K562 (cell line): ENCODE measurements around the gene ZAP70. TPM values are rescaled to one million over a fixed set of nuclear protein-coding genes. Genes with fewer than 3 reads are reported as not detected.

Experiments used
- ATAC-seq: fragments of 200-7000 bp; cut with Tn5 transposase; 3 replicates; pipeline ENCODE4 v1.9.1; 2020; ENCODE audit warnings: moderate library complexity
- BruUV-seq: library from RNA; stranded (reverse); fragments of 400-500 nt; replicated peaks from 2 replicates; lab custom pipeline; 2021; lab: Mats Ljungman, UMichigan
- CTCF ChIA-PET: fragments of 300-600 bp; formaldehyde crosslinking; extraction: SDS; loops from one replicate; lab custom pipeline; 2021; ENCODE audit warnings: low intra/inter-chr PET ratio; lab: Yijun Ruan, JAX
- POLR2A ChIA-PET: fragments of 300-600, 350-650 bp; sonication (Branson Sonifier 250); formaldehyde crosslinking; extraction: SDS; loops from one replicate; lab custom pipeline; 2021; ENCODE audit warnings: antibody characterized with exemption, inconsistent platforms; lab: Yijun Ruan, JAX
- DNase-seq, 4 experiments: peaks; one replicate each; pipeline versions ENCODE4 v3.0.0 to v3.0.0-alpha.2; 2011 to 2018; ENCODE audit warnings: low spot score in 3 of 4, mixed read lengths in 3 of 4; ENCODE audit errors: extremely low read depth in 1 of 4
- FAIRE-seq: peaks from 2 replicates; lab custom pipeline; 2011; peaks lifted over from hg19 to GRCh38; lab: Jason Lieb, UNC
- H2AFZ ChIP-seq: 2 replicates; pipeline ENCODE4 v1.6.0; 2011; ENCODE audit warnings: low read depth, low read length, control low read depth, inconsistent platforms
- H3K27ac ChIP-seq: fragments of 200-600 bp; 3 replicates; pipeline ENCODE4 v1.8.0; 2011; ENCODE audit warnings: low read depth, mild to moderate bottlenecking, control low read depth, inconsistent platforms, low read length, moderate library complexity, mixed read lengths; ENCODE audit errors: extremely low read depth
- H3K27me3 ChIP-seq, 2 experiments: fragments of 300-600 bp in 1 of 2; 2 replicates in 1 of 2; 3 replicates in 1 of 2; pipeline versions ENCODE4 v1.6.0 to v1.8.0; 2011; ENCODE audit warnings: inconsistent platforms in 2 of 2, low read length in 2 of 2, mild to moderate bottlenecking in 1 of 2, mixed read lengths in 1 of 2, moderate library complexity in 1 of 2; ENCODE audit not compliant: control insufficient read depth in 2 of 2, insufficient read depth in 2 of 2
- H3K36me3 ChIP-seq: fragments of 300-600 bp; 3 replicates; pipeline ENCODE4 v1.8.0; 2011; ENCODE audit warnings: mild to moderate bottlenecking, low read length, inconsistent platforms; ENCODE audit not compliant: control insufficient read depth, insufficient read depth
- H3K4me1 ChIP-seq, 2 experiments: fragments of 200-600 bp in 1 of 2; replicated peaks in 1 of 2; 2 replicates in 1 of 2; 3 replicates in 1 of 2; pipeline versions ENCODE4 v1.5.1 to v1.8.0; 2011; ENCODE audit warnings: inconsistent platforms in 2 of 2, low read length in 2 of 2, mild to moderate bottlenecking in 1 of 2, mixed read lengths in 1 of 2, moderate library complexity in 1 of 2; ENCODE audit not compliant: control insufficient read depth in 2 of 2, insufficient read depth in 2 of 2
- H3K4me2 ChIP-seq: 2 replicates; pipeline ENCODE4 v1.6.1; 2011; ENCODE audit warnings: low read length, control low read depth, inconsistent platforms, mixed read lengths; ENCODE audit not compliant: insufficient read depth
- H3K4me3 ChIP-seq: fragments of 200-600 bp; sonication (generic), shearing (Covaris generic); 2 replicates; pipeline ENCODE4 v1.5.1; 2016; ENCODE audit warnings: control low read depth, inconsistent platforms
- H3K79me2 ChIP-seq: fragments of 200-600 bp; 3 replicates; pipeline ENCODE4 v1.8.0; 2011; ENCODE audit warnings: low read length, inconsistent platforms; ENCODE audit not compliant: control insufficient read depth, insufficient read depth
- H3K9ac ChIP-seq, 2 experiments: 2 replicates each; pipeline versions ENCODE4 v1.6.0 to v1.6.1; 2011; ENCODE audit warnings: low read depth in 2 of 2, low read length in 2 of 2, control low read depth in 1 of 2, inconsistent platforms in 1 of 2, mild to moderate bottlenecking in 1 of 2, mixed read lengths in 1 of 2; ENCODE audit not compliant: insufficient read depth in 1 of 2
- H3K9me1 ChIP-seq: one replicate; pipeline ENCODE4 v1.6.0; 2011; ENCODE audit warnings: inconsistent platforms, mild to moderate bottlenecking, low read length, moderate library complexity; ENCODE audit not compliant: control insufficient read depth, insufficient read depth
- H3K9me3 ChIP-seq: replicated peaks from 2 replicates; pipeline ENCODE4 v1.5.1; 2011; ENCODE audit warnings: low read depth, low read length, inconsistent platforms; ENCODE audit not compliant: control insufficient read depth, insufficient read depth
- H4K20me1 ChIP-seq: replicated peaks from 2 replicates; pipeline ENCODE4 v1.6.1; 2011; ENCODE audit warnings: low read length, inconsistent platforms, mixed read lengths; ENCODE audit not compliant: control insufficient read depth, insufficient read depth
- BCOR ChIP-seq: fragments of 450-650 bp; IDR thresholded peaks from 2 replicates; pipeline ENCODE4 v1.6.1; 2016
- CBX1 ChIP-seq: sonication (generic); IDR thresholded peaks from 2 replicates; pipeline ENCODE4 v1.6.1; 2016; ENCODE audit warnings: antibody characterized with exemption, low read depth, mild to moderate bottlenecking
- HLTF ChIP-seq: fragments of 450-650 bp; IDR thresholded peaks from 2 replicates; pipeline ENCODE4 v1.6.1; 2016
- KDM1A ChIP-seq, 2 experiments: fragments of 450-650 bp; IDR thresholded peaks; 2 replicates each; pipeline ENCODE4 v1.6.1; 2016; ENCODE audit warnings: mild to moderate bottlenecking in 2 of 2
- RBM25 ChIP-seq: fragments of 200-400 bp; formaldehyde crosslinking; IDR thresholded peaks from 2 replicates; pipeline ENCODE4 v1.6.1; 2018; ENCODE audit warnings: low read length, low read depth, moderate library complexity; ENCODE audit not compliant: severe bottlenecking
- RCOR1 ChIP-seq, 2 experiments: IDR thresholded peaks; 2 replicates each; pipeline ENCODE4 v1.6.1; 2012; ENCODE audit warnings: low read depth in 2 of 2, low read length in 2 of 2, borderline replicate concordance in 1 of 2, improper control_type of control experiment in 1 of 2
- SMARCA5 ChIP-seq: fragments of 450-650 bp; IDR thresholded peaks from 2 replicates; pipeline ENCODE4 v1.6.1; 2016
- TARDBP ChIP-seq: fragments of 450-650 bp; IDR thresholded peaks from 2 replicates; pipeline ENCODE4 v1.6.1; 2016
- ZFP36 ChIP-seq: fragments of 150-350 bp; IDR thresholded peaks from 2 replicates; pipeline ENCODE4 v1.6.1; 2018; ENCODE audit warnings: low read length, low read depth; ENCODE audit not compliant: partially characterized antibody
- WGBS: fragments of 100-300 bp; shearing (Covaris generic); methylation state at CpG from one replicate; pipeline ENCODE4 v1.1.6; 2016; ENCODE audit warnings: low coverage, mixed read lengths; ENCODE audit not compliant: insufficient coverage; ENCODE audit errors: missing lambda C conversion rate; 5-methylcytosine and 5-hydroxymethylcytosine counted together
- in situ Hi-C: fragments of 300-500 bp; cut with MboI; formaldehyde crosslinking; loops from 4 replicates; pipeline ENCODE4 v1.15.0; 2018; ENCODE audit warnings: inconsistent platforms, mixed read lengths
- intact Hi-C: fragments of 100-400 bp; cut with micrococcal nuclease; formaldehyde crosslinking; loops from 2 replicates; pipeline ENCODE4 v1.14.2; 2022
- polyA plus RNA-seq, 8 experiments: library from polyadenylated mRNA; depleted of rRNA in 4 of 8; stranded (reverse) in 5 of 8; unstranded in 3 of 8; fragments of >200 nt; fragmentation: Nextera tagmentation in 2 of 8; fragmentation: Illumina TruSeq in 1 of 8; extraction: Ambion mirVana in 2 of 8; extraction: Trizol in 1 of 8; gene quantifications; 2 replicates each; pipeline versions ENCODE4 v1.2.1 to v1.2.3, GENCODE V29; 2011 to 2014; ENCODE audit warnings: inconsistent platforms in 1 of 8, missing spikeins in 1 of 8
- total RNA-seq, 7 experiments: library from RNA; depleted of rRNA in 6 of 7; stranded (reverse); fragments of >200 nt in 6 of 7; fragmentation: Illumina TruSeq in 2 of 7; extraction: Trizol in 2 of 7; gene quantifications; 2 replicates each; pipeline versions ENCODE4 v1.2.1 to v1.2.3, GENCODE V29; 2011 to 2021; ENCODE audit warnings: low replicate concordance in 1 of 7

Gene ZAP70
- total and polyA plus RNA-seq, 9 of the 15 experiments (the other 6 are each of a cell fraction or from before 2014, with no cell fraction given) = 0.06 to 0.80 (median 0.21) TPM; not detected in 1

DNA sequence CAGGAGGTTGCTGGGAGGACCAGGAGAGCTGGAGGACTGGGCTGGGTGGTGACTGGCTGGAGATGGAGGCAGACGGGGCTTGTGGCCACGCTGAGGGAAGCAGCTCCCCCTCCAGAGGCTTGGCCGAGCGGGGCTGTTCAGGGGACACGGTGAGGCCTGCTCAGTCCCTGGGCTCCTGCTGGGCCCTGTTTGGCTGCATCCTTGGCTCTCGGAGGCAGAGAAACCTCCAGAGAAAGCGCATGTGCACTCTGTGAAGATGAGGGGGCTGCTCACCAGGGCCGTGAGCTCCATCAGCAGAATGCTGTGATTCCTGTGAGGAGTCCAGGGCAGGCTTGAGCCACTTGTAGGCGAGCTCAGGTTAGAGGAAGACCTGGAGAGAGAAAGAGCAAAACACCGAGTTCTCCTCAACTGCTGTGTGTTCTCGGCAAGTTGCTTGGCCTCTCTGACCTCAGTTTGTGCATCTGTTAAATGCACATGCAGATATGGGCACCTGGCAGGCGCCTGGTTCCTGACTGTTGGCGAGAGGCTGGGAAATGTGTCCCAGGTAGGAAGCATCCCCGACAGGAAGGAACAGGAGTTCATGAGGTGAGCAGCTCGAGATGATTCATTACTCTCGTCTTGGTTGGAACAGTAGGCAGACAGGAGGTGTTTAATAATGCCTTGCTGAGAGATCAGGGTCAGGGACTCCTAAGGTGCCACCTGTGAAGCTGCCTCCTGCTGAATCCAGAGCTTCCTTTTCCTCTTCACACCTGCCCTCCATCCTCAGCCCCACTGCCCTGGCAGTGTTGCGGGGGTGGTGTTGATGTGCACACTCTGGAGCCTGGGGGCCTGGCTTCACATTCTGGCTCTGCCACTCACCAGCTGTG lies 941 bp downstream of the ZAP70 start:
- WGBS = 58% methylated on average over 17 of the region's 17 CpGs
- TF ChIP-seq TARDBP (no peak), RBM25 (peak; percentile 85), RCOR1 (IDR thresholded peaks at IDR 0.05; ENCODE audit: borderline replicate concordance in 1 of 2, low read depth in 2 of 2, low read length in 2 of 2) (peak in 1 of 2 experiments; percentile 29; a peak in 1 of 4 replicates), SMARCA5 (peak; percentile 57; the same call in 1 of the 2 replicates), HLTF (no peak), BCOR (peak; percentile 83), KDM1A (IDR thresholded peaks at IDR 0.05) (peak; percentile 63 to 73; a peak in 3 of 4 replicates), CBX1 (peak; percentile 66; the same call in 1 of the 2 replicates), ZFP36 (peak; percentile 81)
- ChIA-PET POLR2A (interaction anchor here (0.6 to 1.0 kb wide), 2 partner anchors 8 to 14 kb away, joined by 3 read pairs; no protein-coding TSS in a partner anchor), CTCF (no interaction called here)
- peaks cover 0 to 10% of the 10 kb centered on the region in 2 experiments; a peak in 2 of 5 replicates for H3K27me3 ChIP-seq
- no peaks in the 10 kb centered on the region for H3K79me2 ChIP-seq
- H3K4me3 ChIP-seq = no peak overlapping the region
- no peak for DNase-seq
- H2AFZ ChIP-seq = no peak overlapping the region
- no peak for ATAC-seq
- BruUV-seq = no TSS peak
- peaks cover 4% of the 10 kb centered on the region; the same call in 1 of the 2 replicates for H4K20me1 ChIP-seq
- H3K9ac ChIP-seq = peak overlapping the region in 1 of 2 experiments; percentile 19; a peak in 2 of 4 replicates
- in situ Hi-C loops = no loop called here
- no peaks in the 10 kb centered on the region; the same call in 1 of the 2 replicates for H3K9me3 ChIP-seq
- no peaks in the 10 kb centered on the region for H3K36me3 ChIP-seq
- intact Hi-C loops = no loop called here
- H3K9me1 ChIP-seq = peaks cover 3% of the 10 kb centered on the region
- H3K27ac ChIP-seq = no peak overlapping the region
- no peak overlapping the region for H3K4me2 ChIP-seq
- peaks cover 24 to 48% of the 10 kb centered on the region in 2 experiments for H3K4me1 ChIP-seq
- FAIRE-seq = no peak
